Activated gamma-delta T cell treated with anti-CD3 and anti-CD28 coated beads, Interleukin-2, amount 50 U/mL, for 16 hours (primary cell): ENCODE measurements around the gene PYGB.

Experiments
- DNase-seq: peaks from one replicate; pipeline ENCODE4 v3.0.0-alpha.2; 2020; ENCODE audit warnings: low read depth

Gene PYGB

DNA sequence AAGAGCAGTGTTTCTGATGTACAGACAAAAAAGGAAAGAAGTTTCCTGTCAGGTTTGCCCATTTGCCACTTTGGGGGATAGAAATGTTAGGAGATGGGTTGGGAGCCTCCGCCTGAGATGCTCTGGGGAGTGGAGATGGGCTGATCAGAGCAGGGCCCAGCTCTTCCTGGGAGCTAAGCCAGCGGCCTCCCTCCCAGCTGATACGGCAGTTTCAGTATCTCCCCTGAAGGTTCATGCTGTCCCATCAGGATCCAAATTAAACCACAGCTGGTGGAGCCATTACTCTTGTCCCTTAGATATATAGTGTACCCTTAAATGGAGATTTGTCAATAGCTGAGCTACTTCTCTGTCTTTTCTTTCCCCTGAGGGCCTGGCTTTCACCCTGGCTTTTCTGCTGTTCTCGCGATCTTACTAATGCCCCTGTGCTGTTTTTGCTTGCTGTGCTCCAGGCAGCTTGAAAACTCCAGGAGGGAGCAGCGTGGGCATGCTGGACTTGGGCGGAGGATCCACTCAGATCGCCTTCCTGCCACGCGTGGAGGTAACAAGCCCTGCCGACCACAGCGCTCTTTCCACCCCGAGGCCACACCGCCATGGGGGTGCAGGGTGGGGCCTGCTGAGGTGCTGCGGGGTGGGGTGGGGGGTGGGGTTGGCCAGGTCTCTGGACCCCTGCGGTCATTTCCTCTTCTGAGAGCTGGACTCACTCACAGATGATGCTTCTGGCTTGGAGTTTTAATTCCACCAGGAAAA is 31.5 kb upstream of the PYGB start:
- no peak for DNase-seq

DNA sequence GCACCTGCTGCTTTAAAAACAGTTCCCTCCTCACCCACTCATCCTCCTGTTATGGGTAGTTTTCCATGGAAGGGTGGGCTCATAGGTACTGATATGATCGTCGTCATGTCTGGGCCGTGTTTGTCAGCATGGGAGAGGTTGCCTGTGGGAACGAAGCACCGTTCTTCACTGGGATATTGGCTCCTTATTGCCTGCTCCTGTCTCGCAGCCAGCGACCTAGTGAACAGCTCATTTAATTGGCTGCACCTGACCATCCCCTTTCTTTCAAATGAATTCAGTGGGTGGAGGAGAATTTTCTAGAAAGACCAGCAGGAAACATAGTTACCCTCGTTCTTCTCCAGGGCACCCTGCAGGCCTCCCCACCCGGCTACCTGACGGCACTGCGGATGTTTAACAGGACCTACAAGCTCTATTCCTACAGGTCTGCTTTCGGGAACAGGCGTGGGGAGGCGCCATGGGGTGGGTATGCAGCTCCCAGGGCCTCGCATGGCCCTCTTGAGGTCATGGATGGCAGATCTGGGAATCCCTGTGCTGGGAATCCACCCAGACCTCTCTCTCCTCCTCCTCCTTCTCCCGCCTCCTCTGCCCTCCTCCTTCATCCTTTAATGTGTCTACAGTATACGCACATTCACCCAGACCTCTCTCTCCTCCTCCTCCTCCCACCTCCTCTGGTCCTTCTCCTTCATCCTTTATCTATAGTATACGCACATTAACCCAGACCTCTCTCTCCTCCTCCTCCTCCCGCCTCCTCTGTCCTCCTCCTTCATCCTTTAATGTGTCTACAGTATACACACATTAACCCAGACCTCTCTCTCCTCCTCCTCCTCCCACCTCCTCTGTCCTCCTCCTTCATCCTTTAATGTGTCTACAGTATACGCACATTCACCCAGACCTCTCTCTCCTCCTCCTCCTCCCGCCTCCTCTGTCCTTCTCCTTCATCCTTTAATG is 30.4 kb upstream of the PYGB start:
- DNase-seq, result no peak

DNA sequence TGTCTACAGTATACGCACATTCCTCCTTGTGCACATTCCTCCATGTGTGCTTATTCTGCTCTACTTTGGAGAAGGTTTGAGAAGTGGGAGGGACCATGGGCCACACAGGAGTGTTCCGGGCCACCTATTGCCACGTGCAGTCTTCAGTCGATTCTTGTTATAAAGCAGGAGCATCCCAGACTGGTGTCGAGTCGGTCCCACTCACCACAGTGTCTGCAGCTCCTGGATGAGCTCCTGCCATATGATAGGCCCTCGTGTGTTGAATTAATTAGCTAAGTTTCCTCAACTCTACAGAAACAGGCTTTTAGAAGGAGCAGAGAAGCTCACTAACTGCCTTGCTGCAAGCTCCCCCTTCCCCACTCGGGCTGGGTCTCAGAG is 29.8 kb upstream of the PYGB start:
- DNase-seq, result no peak

DNA sequence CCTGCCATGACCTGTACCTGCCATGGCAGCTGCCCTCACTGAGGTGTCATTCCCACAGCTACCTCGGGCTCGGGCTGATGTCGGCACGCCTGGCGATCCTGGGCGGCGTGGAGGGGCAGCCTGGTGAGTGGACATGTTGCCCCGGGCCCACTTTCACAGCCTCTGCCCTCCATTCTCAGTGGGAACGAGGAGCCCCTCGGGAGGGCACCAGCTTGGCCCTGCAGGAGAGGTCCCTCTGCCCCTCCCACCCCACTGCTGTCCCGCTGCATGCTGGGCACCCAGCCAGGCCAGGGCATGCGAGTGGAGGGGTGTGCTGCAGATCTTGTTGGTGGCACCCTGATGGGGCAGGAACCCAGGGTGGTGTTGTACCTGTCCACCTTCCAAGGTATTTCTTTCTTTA is 29.4 kb upstream of the PYGB start:
- DNase-seq, result no peak

DNA sequence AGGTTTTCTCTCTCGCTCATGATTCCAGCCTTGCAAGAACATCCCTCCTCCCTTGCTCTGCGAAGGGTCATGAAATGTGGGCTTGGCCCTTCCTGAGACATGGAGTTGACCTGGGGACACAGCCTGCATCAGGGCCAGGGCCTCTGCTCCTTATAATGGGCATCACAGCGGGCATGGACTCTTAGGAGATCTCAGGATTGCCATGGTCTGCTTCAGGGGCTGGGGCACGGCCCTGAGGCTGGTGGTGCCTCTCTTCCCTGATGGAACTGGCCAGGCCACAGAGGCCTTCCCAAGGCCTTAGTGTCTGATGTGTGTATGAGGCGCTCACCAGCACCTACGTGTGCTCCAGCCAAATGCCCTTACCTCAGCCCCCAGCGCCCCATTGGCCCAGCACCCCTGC is 28.5 kb upstream of the PYGB start:
- no peak for DNase-seq

DNA sequence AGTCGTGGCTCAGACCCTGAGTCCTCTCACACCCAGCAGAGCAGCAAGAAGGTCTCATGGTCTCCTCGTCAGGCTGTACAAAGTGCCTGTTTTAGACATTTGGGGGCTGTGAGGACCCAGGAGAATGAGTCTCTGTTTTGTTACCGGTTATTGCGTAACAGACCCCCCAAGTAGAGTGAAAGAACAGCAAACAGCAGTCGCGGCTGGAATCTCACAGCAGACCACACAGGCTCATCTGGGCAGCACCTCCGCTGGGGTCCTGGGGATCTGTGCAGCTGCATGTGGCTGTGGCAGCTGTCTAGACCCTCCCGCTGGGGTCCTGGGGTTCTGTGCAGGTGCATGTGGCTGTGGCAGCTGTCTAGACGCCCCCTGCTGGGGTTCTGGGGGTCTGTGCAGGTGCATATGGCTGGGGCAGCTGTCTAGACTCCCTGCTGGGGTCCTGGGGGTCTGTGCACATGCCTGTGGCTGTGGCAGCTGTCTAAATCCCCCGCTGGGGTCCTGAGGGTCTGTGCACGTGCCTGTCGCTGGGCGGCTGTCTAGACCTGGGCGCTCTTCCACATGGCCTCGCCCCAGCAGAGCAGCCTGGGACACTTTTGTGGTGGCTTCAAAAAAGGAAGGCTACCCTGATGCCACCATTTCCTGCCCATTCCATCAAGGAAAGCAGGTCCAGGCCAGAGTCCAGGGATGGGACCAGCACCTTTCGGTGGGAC is 27.7 kb upstream of the PYGB start:
- no peak for DNase-seq

DNA sequence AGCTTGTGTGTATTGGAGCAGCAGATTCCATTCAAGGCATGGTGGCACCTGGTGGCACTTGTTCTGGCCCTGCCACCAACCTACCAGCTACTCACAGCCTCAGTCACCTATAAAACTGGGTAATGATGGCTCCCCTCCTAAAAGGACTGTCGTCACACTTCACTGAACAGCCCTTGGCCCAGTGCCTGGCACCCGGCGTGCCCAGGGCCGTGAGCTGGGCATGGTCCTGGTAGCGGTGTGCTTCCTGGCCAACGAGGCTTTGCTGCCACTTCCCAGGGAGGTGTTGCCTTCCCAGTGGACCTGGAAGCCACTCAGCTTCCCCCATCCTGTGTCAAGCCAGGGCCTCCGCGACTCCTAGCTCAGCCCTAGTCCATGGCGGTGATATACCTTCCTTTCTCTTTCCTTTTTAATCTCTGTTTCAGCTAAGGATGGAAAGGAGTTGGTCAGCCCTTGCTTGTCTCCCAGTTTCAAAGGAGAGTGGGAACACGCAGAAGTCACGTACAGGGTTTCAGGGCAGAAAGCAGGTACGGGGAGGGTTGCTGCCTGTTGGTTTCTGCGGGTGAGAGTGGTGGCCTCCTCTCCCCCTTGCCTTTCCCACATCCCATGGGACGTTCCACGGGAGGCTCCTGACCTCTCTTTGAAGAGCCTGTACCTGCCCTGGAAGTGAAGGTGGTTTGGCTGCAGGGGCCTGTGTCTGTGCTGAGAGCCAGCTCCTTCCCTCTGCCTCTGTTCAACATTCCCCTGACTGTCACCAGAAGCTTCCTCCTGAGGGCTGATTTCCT is 26.9 kb upstream of the PYGB start:
- no peak for DNase-seq

DNA sequence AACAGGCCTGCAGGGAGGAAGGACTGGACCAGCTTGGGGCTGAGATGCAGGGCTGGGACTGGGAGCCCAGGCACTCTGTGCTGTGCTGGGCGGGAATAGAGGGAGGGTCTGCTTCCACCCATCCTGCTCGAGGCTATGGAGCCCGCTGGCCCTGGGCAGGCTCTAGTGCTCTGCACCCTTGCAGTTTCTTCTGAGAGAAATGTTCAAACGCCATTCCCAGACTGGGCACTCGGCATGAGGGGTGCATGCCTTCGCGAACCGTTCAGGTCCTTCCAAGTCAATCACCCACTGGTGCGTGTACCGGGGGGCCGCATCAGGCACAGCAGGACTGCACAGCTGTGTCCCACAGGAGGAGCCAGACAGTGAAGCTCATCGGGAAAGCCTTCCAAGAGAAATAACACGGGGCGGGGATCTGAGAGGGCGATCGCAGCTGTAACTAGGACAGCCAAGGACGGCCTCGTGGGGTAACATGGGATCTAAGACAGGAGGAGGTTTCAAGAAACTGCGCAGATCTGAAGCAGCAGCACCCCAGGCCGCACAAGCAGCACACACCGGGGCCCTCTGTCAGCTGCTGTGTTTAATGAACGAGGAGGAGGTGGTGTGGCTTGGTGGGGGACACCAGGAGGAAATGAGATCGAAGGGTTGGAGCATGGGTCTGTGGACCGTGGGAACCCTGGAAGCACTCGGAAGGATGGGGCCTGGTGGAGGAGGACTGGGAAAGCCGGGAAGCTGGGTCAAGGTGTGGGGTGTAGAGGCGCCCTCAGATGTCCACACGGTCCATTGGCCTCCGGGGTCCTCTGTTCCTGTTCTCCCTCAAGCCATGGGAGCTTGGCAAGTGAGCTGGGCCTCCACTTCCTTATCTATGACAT is 26.1 kb upstream of the PYGB start:
- no peak for DNase-seq

DNA sequence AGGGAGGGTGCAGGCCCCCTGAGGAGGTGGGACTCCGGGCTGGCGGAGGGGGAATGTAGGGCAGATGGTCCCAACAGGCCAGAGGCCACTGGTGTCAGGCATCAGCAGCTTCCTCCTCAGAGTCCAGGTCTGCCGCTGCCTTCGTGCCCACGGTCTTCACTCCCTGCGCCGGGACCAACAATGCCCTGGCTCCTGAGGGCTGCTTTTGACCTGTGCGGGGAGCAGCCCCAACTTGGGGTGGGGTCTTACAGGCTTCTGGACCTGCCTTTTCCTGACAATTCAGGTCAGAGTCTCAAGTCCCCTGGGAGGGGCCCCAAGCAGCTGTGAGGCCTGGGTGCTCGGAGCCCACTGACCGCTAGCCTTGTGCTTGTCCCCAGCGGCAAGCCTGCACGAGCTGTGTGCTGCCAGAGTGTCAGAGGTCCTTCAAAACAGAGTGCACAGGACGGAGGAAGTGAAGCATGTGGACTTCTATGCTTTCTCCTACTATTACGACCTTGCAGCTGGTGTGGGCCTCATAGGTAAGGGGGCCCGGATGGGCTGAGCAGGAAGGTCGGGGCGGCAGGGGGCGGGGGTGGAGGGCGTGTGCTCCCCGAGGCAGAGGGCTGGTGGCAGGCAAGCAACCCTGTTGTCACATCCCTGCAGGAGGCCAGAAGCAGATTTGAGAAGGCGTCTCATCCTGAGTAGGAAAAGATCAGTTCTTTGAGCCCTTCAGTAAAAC is 25.3 kb upstream of the PYGB start:
- DNase-seq, result no peak

DNA sequence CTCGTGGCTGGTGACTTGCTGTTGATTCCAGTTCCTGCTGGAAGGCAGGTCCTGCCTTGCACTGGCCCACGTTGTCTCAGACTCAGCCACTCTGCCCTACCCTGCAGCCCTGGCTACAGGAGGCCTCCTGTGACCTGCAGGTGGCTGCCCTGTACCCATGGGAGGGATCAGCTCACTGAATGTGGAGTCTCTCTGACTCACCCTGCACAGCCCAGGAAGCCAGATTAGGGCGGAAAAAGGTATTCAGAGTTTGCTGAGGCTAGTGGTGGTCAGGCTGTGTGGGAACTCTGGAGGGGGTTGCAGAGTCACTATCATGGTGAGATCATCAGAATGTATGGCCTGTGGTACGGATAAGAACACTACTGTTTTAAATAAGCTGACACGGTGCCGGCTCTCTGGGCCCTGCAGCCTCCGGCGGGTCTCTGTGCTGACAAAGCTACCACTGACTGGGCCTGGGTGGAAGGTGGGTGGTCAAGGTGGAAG is 24.7 kb upstream of the PYGB start:
- no peak for DNase-seq

DNA sequence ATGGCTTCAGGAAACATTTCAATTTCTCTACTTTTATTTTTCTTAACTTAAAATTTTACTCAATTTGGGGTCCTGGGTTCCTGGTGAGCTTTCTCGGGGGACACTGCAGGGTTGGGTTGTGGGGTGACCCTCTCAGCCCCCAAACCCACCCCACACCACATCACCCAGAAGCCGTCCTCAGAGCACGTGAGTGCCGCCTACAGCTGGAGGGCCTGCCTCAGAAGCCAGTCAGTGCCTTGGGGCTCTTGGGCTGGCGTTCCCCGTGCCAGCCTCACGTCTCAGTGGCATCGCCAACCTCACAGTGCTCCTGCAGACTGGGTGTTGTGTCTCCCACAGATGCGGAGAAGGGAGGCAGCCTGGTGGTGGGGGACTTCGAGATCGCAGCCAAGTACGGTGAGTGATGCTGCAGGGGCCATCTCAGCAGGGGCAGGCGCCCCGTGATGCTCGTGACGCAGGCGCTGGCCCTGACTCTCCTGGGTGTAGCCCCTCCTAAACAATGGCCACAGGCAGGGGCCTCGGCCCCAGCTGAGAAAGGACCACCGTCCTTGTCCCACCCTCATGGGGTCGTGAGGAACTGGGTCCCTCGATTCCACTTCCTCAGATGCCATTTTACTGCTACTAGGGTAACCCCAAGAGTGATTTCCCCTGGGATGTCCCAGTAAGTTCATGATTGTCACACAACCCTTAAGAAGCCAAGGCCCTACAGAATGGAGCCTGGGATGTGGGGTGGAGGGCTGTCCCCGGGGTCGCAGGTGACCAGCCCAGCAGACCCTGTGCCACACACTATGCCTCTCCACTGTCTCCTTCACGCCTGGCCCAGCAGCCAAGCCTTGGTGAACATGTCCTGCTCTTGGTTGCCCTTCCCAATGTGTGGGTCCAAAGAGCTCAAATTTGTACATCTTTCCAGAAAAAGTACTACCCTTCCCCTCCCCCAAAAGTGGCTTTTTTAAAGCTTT is 23.8 kb upstream of the PYGB start:
- DNase-seq, result no peak

DNA sequence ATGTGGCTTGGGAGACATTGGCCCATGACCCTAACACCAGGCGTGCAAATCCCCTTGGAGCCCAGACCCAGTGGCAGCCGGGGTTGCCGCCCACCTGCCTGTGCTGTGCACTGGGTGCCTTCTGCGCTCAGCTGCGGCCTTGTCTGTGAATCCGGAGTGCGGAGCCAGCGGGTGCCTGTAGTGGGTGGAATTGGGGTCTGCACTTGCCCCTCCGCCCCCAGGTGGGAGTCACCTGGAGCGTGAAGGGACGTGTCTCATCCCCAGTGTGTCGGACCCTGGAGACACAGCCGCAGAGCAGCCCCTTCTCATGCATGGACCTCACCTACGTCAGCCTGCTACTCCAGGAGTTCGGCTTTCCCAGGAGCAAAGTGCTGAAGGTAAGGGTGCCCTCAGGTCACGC is 22.9 kb upstream of the PYGB start:
- DNase-seq, result no peak

DNA sequence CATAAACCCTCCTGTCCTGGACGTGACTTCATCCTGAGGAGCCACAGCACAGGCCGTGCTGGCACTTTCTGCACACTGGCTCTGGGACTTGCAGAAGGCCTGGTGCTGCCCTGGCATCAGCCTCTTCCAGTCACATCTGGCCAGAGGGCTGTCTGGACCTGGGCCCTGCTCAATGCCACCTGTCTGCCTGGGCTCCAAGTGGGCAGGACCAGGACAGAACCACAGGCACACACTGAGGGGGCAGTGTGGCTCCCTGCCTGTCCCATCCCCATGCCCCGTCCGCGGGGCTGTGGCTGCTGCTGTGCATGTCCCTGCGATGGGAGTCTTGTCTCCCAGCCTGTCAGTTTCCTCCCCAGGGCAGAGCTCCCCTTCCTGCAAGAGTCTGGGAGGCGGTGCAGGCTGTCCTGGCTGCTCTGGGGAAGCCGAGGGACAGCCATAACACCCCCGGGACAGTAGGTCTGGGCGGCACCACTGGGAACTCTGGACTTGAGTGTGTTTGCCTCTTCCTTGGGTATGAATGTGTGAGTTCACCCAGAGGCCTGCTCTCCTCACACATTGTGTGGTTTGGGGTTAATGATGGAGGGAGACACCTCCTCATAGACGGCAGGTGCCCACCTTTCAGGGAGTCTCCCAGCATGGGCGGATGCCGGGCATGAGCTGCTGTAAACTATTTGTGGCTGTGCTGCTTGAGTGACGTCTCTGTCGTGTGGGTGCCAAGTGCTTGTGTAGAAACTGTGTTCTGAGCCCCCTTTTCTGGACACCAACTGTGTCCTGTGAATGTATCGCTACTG is 22.0 kb upstream of the PYGB start:
- DNase-seq, result no peak

DNA sequence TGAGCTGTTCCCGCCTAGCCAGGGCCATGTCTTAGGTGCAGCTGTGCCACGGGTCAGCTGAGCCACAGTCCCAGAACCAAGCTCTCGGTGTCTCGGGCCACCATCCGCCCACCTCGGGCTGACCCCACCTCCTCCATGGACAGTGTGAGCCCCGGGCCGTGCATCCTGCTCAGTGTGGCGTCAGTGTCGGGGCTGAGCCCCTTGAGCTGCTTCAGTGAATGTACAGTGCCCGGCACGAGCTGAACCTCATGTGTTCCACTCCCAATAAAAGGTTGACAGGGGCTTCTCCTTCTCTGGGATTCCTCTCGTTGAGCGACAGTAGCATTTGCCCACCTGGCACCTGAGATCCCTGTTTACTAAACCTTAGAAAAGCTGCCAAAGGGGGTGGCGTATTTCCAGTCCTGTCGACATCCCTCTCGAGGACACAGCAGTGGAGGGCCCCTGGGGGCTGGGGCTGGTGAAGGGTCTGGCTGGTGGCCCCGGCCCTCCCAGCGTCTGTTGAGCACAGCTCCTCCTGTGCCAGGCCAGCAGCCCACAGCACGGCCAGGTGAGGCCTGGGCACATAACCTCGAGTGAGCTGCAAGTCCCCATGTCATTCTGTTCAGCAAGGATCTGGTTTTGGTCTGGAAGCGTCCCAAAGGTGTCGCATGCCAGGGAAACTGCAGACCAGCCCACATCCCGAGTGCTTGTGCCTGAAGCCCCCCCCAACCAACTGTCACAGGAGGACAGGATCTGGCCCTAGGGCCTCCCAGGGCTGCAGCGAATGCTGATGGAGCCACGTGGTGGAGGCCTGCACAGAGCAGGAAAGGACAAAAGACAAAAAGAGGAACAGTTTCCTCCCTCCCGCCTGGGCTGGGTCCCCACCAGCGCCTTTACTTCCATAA is 21.2 kb upstream of the PYGB start:
- DNase-seq, result no peak

DNA sequence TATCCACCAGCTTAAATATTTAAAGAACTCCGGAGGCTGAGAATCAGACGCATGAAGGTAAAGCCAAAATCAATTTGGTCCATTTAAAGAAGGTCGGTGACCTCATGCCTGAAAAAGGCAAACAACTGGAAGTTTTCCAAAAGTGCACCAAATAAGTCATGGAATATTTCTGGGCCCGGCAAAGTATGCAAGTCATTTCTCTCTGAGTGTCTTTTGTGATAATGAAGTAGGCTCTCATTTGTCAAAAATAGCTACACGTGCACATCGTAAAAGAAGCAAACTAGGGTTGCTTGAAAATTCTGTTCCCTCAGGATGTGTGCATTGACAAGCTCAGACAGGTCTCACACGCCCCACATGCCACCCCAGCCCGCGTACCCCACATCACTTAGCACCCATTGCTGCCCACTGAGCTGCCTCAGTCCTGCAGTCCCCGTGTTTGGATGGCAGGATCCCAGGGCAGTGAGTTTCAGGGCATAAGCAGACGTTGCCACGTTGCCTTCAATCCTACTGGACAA is 20.5 kb upstream of the PYGB start:
- DNase-seq, result no peak

DNA sequence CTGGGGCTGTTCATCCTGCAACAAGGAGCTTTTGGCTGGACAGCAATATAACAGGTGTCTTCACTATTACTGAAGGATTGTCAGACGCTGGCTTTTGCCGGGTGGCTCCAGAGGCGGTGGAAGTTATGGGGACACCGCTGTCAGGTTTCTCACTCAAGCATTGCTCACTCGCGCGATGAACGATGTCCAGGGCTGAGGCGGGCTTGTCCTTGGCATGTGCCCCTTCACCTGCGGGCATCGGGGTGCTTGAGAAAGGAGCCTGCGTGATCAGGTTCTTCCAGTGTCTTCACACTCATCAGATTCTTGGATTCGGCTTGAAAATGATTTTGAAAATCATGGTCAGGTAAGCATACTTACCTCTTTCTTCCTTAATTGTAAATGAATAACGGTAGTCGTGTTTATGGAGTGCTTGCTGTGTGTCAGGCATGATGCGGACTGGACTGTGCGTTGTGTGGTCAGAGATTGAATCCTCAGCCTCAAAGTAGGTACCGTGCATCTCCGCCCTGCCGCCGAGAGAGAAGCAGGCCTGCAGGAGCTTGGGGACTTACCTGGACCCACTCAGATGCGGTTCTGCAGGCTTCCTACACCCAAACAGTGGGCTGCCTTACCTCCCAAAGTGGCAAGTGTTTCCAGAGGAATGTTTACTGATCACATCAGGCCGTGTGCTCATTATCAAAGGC is 18.3 kb upstream of the PYGB start:
- no peak for DNase-seq
